BE2C (cell line): ENCODE data around the gene SFTPA1. TPM values are rescaled to one million over a fixed set of nuclear protein-coding genes. Genes with fewer than 3 reads are reported as not detected.
"Not testable (repeated sequence)": the region's sequence is repeated elsewhere in the genome, so short reads cannot be mapped to it uniquely, and the experiment has no call there.

ENCODE experiments used
- DNase-seq: peaks from one replicate; pipeline ENCODE4 v3.0.0-alpha.2; 2020
- H3K27me3 ChIP-seq: fragments of 250-450 bp; sonication (Bioruptor Pico); 2 replicates; pipeline ENCODE4 v1.5.1; 2020; ENCODE audit warnings: mild to moderate bottlenecking
- H3K36me3 ChIP-seq: fragments of 250-450 bp; sonication (Bioruptor Pico); 2 replicates; pipeline ENCODE4 v1.5.1; 2020; ENCODE audit warnings: mild to moderate bottlenecking
- H3K4me1 ChIP-seq: fragments of 250-450 bp; sonication (Bioruptor Pico); 2 replicates; pipeline ENCODE4 v1.5.1; 2020
- H3K4me3 ChIP-seq: 2 replicates; pipeline ENCODE4 v1.5.1; 2011; ENCODE audit warnings: low read depth, low read length
- H3K9me3 ChIP-seq: fragments of 250-450 bp; sonication (Bioruptor Pico); 2 replicates; pipeline ENCODE4 v1.5.1; 2020
- CTCF ChIP-seq: IDR thresholded peaks from 2 replicates; pipeline ENCODE4 v1.5.1; 2012; ENCODE audit warnings: mild to moderate bottlenecking, low read depth, low read length
- polyA plus RNA-seq: library from polyadenylated mRNA; unstranded; fragments of >200 nt; gene quantifications from one replicate; pipeline ENCODE4 v1.2.1, GENCODE V29; 2012; ENCODE audit warnings: low read depth, missing spikeins; ENCODE audit not compliant: insufficient read length, insufficient read depth

SFTPA1 gene
- not detected for polyA plus RNA-seq

GRCh38 chr10:79610601-79611191 lies at the start of gene SFTPA1:
Gene SFTPA1 (plus strand): TSS chr10:79610939. CDS start chr10:79611826, 887 bp downstream.
- Histone ChIP-seq H3K27me3 (peaks cover 6% of the 10 kb centered on the region; the same call in 1 of the 2 replicates), H3K4me1 (no peaks in the 10 kb centered on the region), H3K36me3 (no peaks in the 10 kb centered on the region), H3K9me3 (no peaks in the 10 kb centered on the region), H3K4me3 (no peak within 1 kb of the TSS)
- no peak for DNase-seq
- TF ChIP-seq CTCF = no peak

GRCh38 chr10:79561257-79561656 lies 49.5 kb upstream of the SFTPA1 start:
- Histone ChIP-seq H3K27me3 (peaks cover 9% of the 10 kb centered on the region), H3K9me3 (no peaks in the 10 kb centered on the region), H3K36me3 (no peaks in the 10 kb centered on the region), H3K4me3 (no peak overlapping the region), H3K4me1 (no peaks in the 10 kb centered on the region)
- no peak for TF ChIP-seq CTCF
- DNase-seq = no peak

GRCh38 chr10:79562135-79562756 lies 48.5 kb upstream of the SFTPA1 start:
- Histone ChIP-seq H3K36me3 (no peaks in the 10 kb centered on the region), H3K9me3 (no peaks in the 10 kb centered on the region), H3K4me3 (no peak overlapping the region), H3K27me3 (peaks cover 9% of the 10 kb centered on the region), H3K4me1 (no peaks in the 10 kb centered on the region)
- TF ChIP-seq CTCF = peak; percentile 91
- peak; percentile 69 for DNase-seq

- Histone ChIP-seq H3K9me3 (no peaks in the 10 kb centered on the region), H3K4me3 (no peak overlapping the region), H3K4me1 (no peaks in the 10 kb centered on the region), H3K36me3 (no peaks in the 10 kb centered on the region), H3K27me3 (peaks cover 9% of the 10 kb centered on the region)
- no peak for TF ChIP-seq CTCF
- no peak for DNase-seq
These were observed 47.3 kb upstream of the SFTPA1 start for GRCh38 chr10:79563426-79563825.

GRCh38 chr10:79570624-79571023 lies 40.1 kb upstream of the SFTPA1 start:
- not testable (repeated sequence) for DNase-seq, H3K9me3 ChIP-seq, H3K36me3 ChIP-seq, H3K27me3 ChIP-seq, H3K4me1 ChIP-seq, H3K4me3 ChIP-seq

GRCh38 chr10:79579361-79579760 lies 31.4 kb upstream of the SFTPA1 start:
- TF ChIP-seq CTCF = no peak
- H3K4me1 ChIP-seq = no peaks in the 10 kb centered on the region
- H3K27me3 ChIP-seq = no peaks in the 10 kb centered on the region; the same call in 1 of the 2 replicates
- H3K36me3 ChIP-seq = no peaks in the 10 kb centered on the region
- H3K9me3 ChIP-seq = no peaks in the 10 kb centered on the region
- no peak for DNase-seq
- no peak overlapping the region for H3K4me3 ChIP-seq
